SHP77 treated with DMSO at 0.1 percent for 48 hours (cell line): ENCODE results near the gene AFF1.
A peak's percentile ranks its signal among the peaks of the same experiment; 100 is the strongest.
"Not testable (repeated sequence)": the region's sequence is repeated elsewhere in the genome, so short reads cannot be mapped to it uniquely, and the experiment has no call there.

Source experiments
- DNase-seq: peaks from one replicate; lab custom pipeline; 2025; lab: John Stamatoyannopoulos, UW

Gene AFF1

GRCh38 chr4:87117051-87117731 is 182.4 kb downstream of the AFF1 start:
- no peak for DNase-seq

GRCh38 chr4:87117732-87118075 is 182.9 kb downstream of the AFF1 start:
- DNase-seq: no peak

DNA sequence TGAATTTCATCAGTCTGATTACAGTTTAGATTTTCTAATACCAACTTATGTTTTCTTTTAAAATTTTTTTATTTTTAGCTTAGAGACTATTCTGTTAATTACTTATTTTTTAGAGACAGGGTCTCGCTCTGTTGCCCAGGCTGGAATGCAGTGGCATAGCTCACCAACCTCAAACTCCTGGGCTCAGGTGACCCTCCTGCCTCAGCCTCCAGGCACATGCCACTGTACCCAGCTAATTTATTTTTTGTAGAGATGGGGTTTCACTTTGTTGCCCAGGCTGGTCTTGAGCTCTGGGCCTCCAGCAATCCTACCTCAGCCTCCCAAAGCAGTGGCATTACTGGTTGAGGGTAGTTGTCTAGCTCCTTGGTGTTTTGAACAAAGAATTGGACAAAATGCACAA is 183.6 kb downstream of the AFF1 start:
- no peak for DNase-seq

- no peak for DNase-seq
These were observed 184.0 kb downstream of the AFF1 start for GRCh38 chr4:87118826-87119225.

DNA sequence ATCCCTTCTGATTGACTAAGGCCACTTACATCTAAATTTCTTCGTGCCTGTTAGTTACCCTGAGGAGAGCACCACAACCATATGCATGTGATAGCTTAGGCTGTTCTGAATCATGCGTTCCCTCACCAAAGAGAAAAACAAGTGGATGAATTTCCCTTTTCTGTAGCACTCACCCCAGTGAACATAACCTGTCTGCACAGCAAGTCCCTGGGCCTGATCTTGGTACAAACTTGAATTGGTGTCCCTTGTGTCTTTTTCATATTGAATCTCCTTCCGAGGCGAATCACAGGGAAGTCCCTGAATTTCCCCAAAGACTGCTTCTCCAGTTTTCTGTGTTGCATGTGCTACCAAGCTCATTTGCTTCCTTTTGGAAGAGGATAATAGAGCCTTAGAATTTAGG is 185.2 kb downstream of the AFF1 start:
- no peak for DNase-seq

DNA sequence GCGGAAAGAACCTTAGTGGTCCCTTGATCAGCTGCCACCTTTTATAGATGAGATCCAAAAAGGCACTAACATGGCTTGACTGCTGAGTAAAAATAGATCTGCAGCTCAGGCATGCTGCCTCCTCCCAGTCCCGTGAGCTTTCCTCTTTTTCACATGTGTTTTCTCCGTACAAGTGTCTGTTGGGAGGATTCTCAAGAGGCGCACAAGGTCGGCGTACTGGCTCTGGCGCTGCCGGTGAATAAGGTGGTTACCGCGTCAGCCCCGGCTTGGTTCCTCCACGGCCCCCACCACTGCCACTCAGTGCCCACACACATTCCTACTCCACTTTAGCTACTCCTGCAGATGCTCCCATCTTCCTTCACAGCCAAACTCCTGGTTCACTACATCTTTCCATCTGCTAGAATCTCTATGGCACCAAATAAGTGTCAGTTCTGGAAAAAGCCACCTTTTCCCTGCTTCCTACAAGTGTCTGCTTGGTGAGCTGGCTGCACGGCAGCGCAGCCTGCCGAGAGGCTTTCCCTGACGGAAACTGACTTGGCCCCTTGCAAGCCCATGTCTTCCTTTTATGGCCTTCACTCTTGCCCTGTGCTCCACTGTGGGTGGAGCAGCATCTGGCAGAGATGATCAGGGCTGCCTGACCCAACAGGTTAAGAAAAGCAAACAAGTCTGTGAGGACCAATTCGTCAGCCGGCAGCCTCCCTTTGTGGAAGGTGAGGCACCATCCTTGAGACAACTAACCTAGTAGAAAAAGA is 185.8 kb downstream of the AFF1 start:
- no peak for DNase-seq

GRCh38 chr4:87121341-87122065 is 186.7 kb downstream of the AFF1 start:
- no peak for DNase-seq

- no peak for DNase-seq
These were observed 187.4 kb downstream of the AFF1 start for GRCh38 chr4:87122252-87122651.

DNA sequence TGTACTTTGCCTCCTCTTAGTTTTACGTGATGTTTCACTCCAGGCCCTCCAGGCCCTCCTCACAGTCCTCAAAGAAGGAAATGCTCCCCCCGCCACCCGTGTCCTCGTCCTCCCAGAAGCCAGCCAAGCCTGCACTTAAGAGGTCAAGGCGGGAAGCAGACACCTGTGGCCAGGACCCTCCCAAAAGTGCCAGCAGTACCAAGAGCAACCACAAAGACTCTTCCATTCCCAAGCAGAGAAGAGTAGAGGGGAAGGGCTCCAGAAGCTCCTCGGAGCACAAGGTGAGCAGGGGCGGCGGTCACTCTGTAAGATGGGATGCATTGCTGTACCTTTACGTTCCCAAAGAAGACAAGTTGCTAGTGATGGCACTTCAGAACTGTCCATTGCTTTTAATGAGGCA is 191.2 kb downstream of the AFF1 start:
- DNase-seq: no peak

DNA sequence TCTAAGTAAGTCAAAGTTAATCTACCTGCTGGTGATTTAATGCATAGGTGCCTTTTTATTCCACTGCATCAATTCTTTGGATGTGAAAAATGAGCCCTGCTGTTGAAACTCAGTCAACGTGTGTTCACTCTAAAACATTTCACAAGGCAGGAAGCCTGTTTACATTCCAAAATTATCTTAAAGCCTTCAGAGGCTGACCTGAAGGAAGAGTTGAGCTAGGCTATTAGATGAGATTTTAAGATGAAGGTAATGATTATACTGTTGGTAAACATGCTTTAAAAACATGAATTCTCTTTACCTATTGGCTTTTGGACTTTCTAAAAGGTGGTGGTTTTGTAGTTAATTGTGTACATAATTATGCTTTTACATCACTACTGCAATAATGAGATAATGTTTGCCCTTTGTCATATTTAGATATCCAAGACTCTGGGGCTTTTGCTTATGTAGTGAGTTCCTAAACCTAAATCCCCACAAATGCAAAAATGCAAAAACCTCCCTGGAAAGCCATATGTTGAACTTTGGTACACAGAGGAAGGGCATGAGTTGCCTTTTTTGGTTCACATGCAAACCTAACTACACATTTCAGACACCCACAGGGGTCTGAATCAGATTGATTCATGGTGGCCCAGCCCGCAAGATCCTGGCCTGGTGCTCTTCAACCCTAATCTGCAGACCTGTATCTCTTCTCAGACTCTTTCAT is 193.3 kb downstream of the AFF1 start:
- no peak for DNase-seq

DNA sequence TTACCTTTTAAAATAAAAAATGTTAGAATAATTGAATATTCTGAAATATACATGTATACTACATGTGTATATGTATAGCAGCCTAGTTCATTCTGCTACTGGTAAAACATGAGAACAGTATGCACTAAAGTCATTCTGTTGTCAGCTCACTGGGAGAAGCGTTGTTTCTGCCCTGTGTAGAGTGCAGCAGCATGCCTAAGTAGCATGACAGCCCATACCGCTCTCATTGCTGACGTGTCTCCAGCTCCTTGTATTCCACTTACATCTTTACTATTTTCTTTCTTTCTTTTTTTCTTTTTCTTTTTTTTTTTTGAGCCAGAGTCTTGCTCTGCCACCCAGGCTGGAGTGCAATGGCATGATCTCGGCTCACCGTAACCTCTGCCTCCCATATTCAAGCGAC is 194.9 kb downstream of the AFF1 start:
- DNase-seq: no peak

DNA sequence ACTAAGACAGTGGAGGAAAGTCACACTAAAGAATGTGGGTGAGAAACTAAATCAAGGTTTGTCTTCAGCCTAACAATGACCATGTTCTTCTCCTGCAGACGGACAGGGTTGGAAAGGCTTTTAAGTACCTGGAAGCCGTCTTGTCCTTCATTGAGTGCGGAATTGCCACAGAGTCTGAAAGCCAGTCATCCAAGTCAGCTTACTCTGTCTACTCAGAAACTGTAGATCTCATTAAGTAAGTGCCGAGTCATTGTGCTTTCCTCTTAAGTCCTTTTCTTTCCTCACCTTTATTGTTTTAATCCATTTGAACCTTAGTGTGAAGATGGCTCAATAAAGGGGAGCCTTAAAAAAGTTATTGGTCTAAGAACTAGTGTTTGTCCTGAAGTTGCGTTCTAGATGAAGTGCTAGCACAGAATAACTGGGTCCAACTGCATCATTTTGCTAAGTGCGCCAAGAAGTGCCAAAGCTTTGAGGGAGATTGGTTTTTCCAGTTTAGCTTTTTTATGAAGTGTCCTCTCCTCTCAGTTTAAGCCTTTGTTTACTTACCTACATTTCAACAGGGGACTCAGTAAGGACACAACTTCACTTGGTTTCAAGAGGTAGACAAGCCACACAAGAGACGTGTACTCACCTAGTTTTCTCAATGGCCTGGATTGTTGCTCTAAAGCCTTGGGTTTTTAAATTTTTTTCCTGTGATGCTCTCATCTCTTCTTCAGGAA is 196.3 kb downstream of the AFF1 start:
- no peak for DNase-seq

- DNase-seq: no peak
These were observed 197.2 kb downstream of the AFF1 start for GRCh38 chr4:87132035-87132434.

GRCh38 chr4:87133183-87133582 is 198.4 kb downstream of the AFF1 start:
- DNase-seq: no peak

GRCh38 chr4:87134122-87134521 is 199.3 kb downstream of the AFF1 start:
- no peak for DNase-seq

GRCh38 chr4:87141428-87141827 is 206.6 kb downstream of the AFF1 start:
- DNase-seq: no peak

DNA sequence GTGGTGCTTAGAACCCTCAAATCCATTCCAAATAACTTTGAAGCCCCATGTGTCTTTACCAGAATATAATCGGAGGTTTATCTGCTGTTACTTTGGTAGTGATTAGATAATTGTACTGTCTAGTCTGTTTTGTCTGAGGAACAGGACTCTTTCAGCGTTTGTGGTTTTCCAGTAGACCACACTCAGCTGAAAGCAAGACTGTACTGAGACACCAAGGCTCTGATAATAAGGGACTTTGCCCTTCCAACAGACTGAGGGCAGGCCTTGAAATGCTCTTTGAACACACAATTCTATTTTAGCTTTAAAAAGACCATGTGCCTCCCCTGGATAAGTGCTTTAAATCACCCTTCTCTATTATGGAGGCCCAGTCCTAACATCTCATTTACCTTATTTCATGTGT is 209.5 kb downstream of the AFF1 start:
- no peak for DNase-seq

DNA sequence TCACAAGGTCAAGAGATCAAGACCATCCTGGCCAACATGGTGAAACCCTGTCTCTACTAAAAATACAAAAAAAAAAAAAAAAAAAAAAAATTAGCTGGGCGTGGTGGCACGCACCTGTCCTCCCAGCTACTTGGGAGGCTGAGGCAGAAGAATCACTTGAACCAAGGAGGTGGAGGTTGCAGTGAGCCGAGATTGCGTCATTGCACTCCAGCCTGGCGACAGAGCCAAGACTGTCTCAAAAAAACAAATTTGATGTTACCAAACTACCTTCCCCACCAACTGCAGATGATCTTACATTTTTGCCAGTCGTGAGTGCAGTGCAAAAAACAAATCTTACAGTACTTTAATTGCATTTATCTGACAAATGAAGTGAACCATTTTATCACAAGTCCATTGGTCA is 211.1 kb downstream of the AFF1 start:
- not testable (repeated sequence) for DNase-seq

DNA sequence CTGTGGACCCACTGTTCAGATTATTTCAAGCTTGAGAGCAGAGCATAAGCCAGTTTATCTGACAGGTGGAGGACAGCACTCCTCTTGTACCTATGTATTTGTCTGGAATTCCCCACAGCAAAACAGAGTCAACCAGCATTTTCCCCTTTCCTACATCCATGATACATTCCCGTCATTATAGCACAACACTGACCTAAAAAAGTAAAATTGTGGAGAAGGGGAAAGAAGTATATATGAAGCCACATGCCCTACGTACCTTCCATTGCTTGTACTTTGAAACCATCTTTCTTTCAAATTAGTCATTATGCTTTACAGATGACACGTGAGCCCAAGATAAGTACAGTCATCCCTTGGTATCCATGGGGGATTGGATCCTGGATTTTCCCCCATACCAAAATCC is 212.3 kb downstream of the AFF1 start:
- no peak for DNase-seq

DNA sequence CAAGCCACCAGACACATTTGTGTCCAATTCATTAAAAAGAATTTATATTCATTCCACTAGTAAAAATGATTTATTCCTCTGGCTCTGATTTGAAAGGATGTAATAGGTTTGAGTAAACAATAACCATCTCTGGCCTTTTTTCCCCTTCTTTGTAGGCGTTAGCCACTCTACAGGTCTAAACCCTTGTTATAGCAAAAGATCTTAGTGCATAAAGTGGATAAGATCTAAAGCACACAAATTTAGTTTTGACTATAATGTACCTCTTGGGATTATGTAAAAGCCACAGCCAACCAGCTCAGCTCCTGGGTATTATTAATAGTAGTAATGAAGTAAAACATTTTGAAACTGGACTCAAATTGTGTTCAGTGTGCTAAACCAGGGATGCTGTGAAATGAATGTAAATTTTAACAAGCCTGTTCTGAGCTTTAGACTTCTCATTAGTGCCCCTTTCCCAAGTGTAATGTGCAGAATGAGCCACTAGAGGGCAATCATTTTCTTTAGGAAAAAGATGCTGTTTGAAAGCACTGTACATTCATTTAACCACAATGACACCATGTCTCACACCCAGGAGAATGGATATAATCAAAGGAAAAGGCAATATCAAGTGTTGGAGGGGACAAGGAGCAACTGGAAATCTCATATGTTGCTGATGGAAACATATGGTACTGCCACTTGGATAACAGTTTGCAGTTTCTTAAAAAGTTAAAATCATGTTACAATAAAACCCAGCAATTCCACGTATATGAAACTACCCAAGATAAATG is 215.9 kb downstream of the AFF1 start:
- peak; percentile 67 for DNase-seq

- no peak for DNase-seq
These were observed 216.9 kb downstream of the AFF1 start for GRCh38 chr4:87151730-87152129.
